ENCODE results near the gene TSPAN31.

DNA sequence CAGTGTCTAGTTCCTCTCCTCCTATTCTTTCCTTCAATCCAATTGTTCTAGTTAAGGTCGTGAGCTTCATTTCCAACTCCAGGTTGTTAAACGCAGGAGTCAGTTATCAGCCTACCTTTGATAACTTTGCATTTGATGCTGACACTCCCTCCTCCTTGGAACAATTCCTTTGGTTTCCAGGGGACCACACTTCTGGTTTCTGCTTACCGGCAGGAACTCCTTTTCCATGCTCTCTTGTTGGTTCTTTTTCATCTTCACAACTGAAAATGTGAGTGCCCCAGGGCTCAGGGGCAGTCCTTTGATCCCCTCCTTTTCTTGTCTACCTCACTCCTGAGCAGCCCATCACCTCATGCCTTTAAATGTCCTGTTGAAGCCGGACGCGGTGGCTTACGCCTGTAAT, 32.5 kb downstream of the TSPAN31 start:
- TF ChIP-seq CTCF (IDR thresholded peaks at IDR 0.05; ENCODE audit: low read depth, low read length, poor library complexity, severe bottlenecking) = no peak
- TF ChIP-seq EZH2phosphoT487 (IDR thresholded peaks at IDR 0.05; ENCODE audit: borderline replicate concordance, low read length) = no peak

All from DOHH2 (cell line).